SH-SY5Y (cell line): Measurements from ENCODE around the gene SSH3.

ENCODE experiments used
- GATA2 ChIP-seq: IDR thresholded peaks from 2 replicates; pipeline ENCODE4 v1.6.1; 2011; ENCODE audit warnings: mild to moderate bottlenecking, low read depth, low read length
- GATA3 ChIP-seq: IDR thresholded peaks from 2 replicates; pipeline ENCODE4 v1.6.1; 2011; ENCODE audit warnings: low read depth, mild to moderate bottlenecking, low read length, moderate library complexity

GRCh38 chr11:67290801-67291200 lies 12.5 kb upstream of the SSH3 start:
- no peak for TF ChIP-seq GATA3
- no peak for TF ChIP-seq GATA2
